K562 (cell line): ENCODE measurements around the gene MRO. TPM values are rescaled to one million over a fixed set of nuclear protein-coding genes. Genes with fewer than 3 reads are reported as not detected.

ENCODE experiments used
- ATAC-seq: fragments of 200-7000 bp; cut with Tn5 transposase; 3 replicates; pipeline ENCODE4 v1.9.1; 2020; ENCODE audit warnings: moderate library complexity
- BruUV-seq: library from RNA; stranded (reverse); fragments of 400-500 nt; replicated peaks from 2 replicates; lab custom pipeline; 2021; lab: Mats Ljungman, UMichigan
- CTCF ChIA-PET: fragments of 300-600 bp; formaldehyde crosslinking; extraction: SDS; loops from one replicate; lab custom pipeline; 2021; ENCODE audit warnings: low intra/inter-chr PET ratio; lab: Yijun Ruan, JAX
- POLR2A ChIA-PET: fragments of 300-600, 350-650 bp; sonication (Branson Sonifier 250); formaldehyde crosslinking; extraction: SDS; loops from one replicate; lab custom pipeline; 2021; ENCODE audit warnings: antibody characterized with exemption, inconsistent platforms; lab: Yijun Ruan, JAX
- DNase-seq, 4 experiments: peaks; one replicate each; pipeline versions ENCODE4 v3.0.0 to v3.0.0-alpha.2; 2011 to 2018; ENCODE audit warnings: low spot score in 3 of 4, mixed read lengths in 3 of 4; ENCODE audit errors: extremely low read depth in 1 of 4
- FAIRE-seq: peaks from 2 replicates; lab custom pipeline; 2011; peaks lifted over from hg19 to GRCh38; lab: Jason Lieb, UNC
- H2AFZ ChIP-seq: 2 replicates; pipeline ENCODE4 v1.6.0; 2011; ENCODE audit warnings: low read depth, low read length, control low read depth, inconsistent platforms
- H3K27ac ChIP-seq: fragments of 200-600 bp; 3 replicates; pipeline ENCODE4 v1.8.0; 2011; ENCODE audit warnings: low read depth, mild to moderate bottlenecking, control low read depth, inconsistent platforms, low read length, moderate library complexity, mixed read lengths; ENCODE audit errors: extremely low read depth
- H3K27me3 ChIP-seq, 2 experiments: fragments of 300-600 bp in 1 of 2; 2 replicates in 1 of 2; 3 replicates in 1 of 2; pipeline versions ENCODE4 v1.6.0 to v1.8.0; 2011; ENCODE audit warnings: inconsistent platforms in 2 of 2, low read length in 2 of 2, mild to moderate bottlenecking in 1 of 2, mixed read lengths in 1 of 2, moderate library complexity in 1 of 2; ENCODE audit not compliant: control insufficient read depth in 2 of 2, insufficient read depth in 2 of 2
- H3K36me3 ChIP-seq: fragments of 300-600 bp; 3 replicates; pipeline ENCODE4 v1.8.0; 2011; ENCODE audit warnings: mild to moderate bottlenecking, low read length, inconsistent platforms; ENCODE audit not compliant: control insufficient read depth, insufficient read depth
- H3K4me1 ChIP-seq, 2 experiments: fragments of 200-600 bp in 1 of 2; replicated peaks in 1 of 2; 2 replicates in 1 of 2; 3 replicates in 1 of 2; pipeline versions ENCODE4 v1.5.1 to v1.8.0; 2011; ENCODE audit warnings: inconsistent platforms in 2 of 2, low read length in 2 of 2, mild to moderate bottlenecking in 1 of 2, mixed read lengths in 1 of 2, moderate library complexity in 1 of 2; ENCODE audit not compliant: control insufficient read depth in 2 of 2, insufficient read depth in 2 of 2
- H3K4me2 ChIP-seq: 2 replicates; pipeline ENCODE4 v1.6.1; 2011; ENCODE audit warnings: low read length, control low read depth, inconsistent platforms, mixed read lengths; ENCODE audit not compliant: insufficient read depth
- H3K4me3 ChIP-seq: fragments of 200-600 bp; sonication (generic), shearing (Covaris generic); 2 replicates; pipeline ENCODE4 v1.5.1; 2016; ENCODE audit warnings: control low read depth, inconsistent platforms
- H3K79me2 ChIP-seq: fragments of 200-600 bp; 3 replicates; pipeline ENCODE4 v1.8.0; 2011; ENCODE audit warnings: low read length, inconsistent platforms; ENCODE audit not compliant: control insufficient read depth, insufficient read depth
- H3K9ac ChIP-seq, 2 experiments: 2 replicates each; pipeline versions ENCODE4 v1.6.0 to v1.6.1; 2011; ENCODE audit warnings: low read depth in 2 of 2, low read length in 2 of 2, control low read depth in 1 of 2, inconsistent platforms in 1 of 2, mild to moderate bottlenecking in 1 of 2, mixed read lengths in 1 of 2; ENCODE audit not compliant: insufficient read depth in 1 of 2
- H3K9me1 ChIP-seq: one replicate; pipeline ENCODE4 v1.6.0; 2011; ENCODE audit warnings: inconsistent platforms, mild to moderate bottlenecking, low read length, moderate library complexity; ENCODE audit not compliant: control insufficient read depth, insufficient read depth
- H3K9me3 ChIP-seq: replicated peaks from 2 replicates; pipeline ENCODE4 v1.5.1; 2011; ENCODE audit warnings: low read depth, low read length, inconsistent platforms; ENCODE audit not compliant: control insufficient read depth, insufficient read depth
- H4K20me1 ChIP-seq: replicated peaks from 2 replicates; pipeline ENCODE4 v1.6.1; 2011; ENCODE audit warnings: low read length, inconsistent platforms, mixed read lengths; ENCODE audit not compliant: control insufficient read depth, insufficient read depth
- BDP1 ChIP-seq: IDR thresholded peaks from 3 replicates; pipeline ENCODE4 v1.6.1; 2011; ENCODE audit not compliant: insufficient read length, insufficient read depth
- CCAR2 ChIP-seq: fragments of 200-400 bp; formaldehyde crosslinking; IDR thresholded peaks from 2 replicates; pipeline ENCODE4 v1.6.1; 2017; ENCODE audit warnings: mild to moderate bottlenecking, low read depth, low read length
- CEBPG ChIP-seq, 3 experiments: fragments of 200-800 bp in 1 of 3; sonication (Bioruptor generic) in 1 of 3; sonication (generic) in 1 of 3; formaldehyde crosslinking in 1 of 3; IDR thresholded peaks in 2 of 3; conservative IDR thresholded peaks in 1 of 3; 2 replicates each; pipeline versions ENCODE4 v1.6.1 to v1.8.0; 2016 to 2022; ENCODE audit warnings: missing compliant biosample characterization in 2 of 3, missing genetic modification characterization in 2 of 3, mild to moderate bottlenecking in 1 of 3, missing genetic modification reagents in 1 of 3
- DEAF1 ChIP-seq: fragments of 450-650 bp; formaldehyde crosslinking; IDR thresholded peaks from 2 replicates; pipeline ENCODE4 v1.4.0; 2020; ENCODE audit warnings: mild to moderate bottlenecking, moderate library complexity
- DMBX1 ChIP-seq: fragments of 250-450 bp; sonication (Bioruptor Pico); IDR thresholded peaks from 2 replicates; pipeline ENCODE4 v1.8.0; 2022; ENCODE audit warnings: inconsistent platforms, mild to moderate bottlenecking, moderate library complexity, borderline replicate concordance
- HDAC3 ChIP-seq: fragments of 450-650 bp; IDR thresholded peaks from 2 replicates; pipeline ENCODE4 v1.6.1; 2018; ENCODE audit warnings: borderline replicate concordance, mild to moderate bottlenecking, moderate library complexity; ENCODE audit not compliant: partially characterized antibody
- KLF1 ChIP-seq: fragments of 450-650 bp; IDR thresholded peaks from 2 replicates; pipeline ENCODE4 v1.6.1; 2016; ENCODE audit warnings: missing genetic modification characterization, missing compliant biosample characterization
- NR2F6 ChIP-seq: fragments of 450-650 bp; formaldehyde crosslinking; IDR thresholded peaks from 2 replicates; pipeline ENCODE4 v1.4.0; 2020; ENCODE audit warnings: mild to moderate bottlenecking
- NR4A1 ChIP-seq, 2 experiments: fragments of 250-450 bp in 1 of 2; fragments of 450-650 bp in 1 of 2; sonication (Bioruptor Pico) in 1 of 2; IDR thresholded peaks; 2 replicates each; pipeline versions ENCODE4 v1.4.0 to v1.6.1; 2016 to 2020; ENCODE audit warnings: mild to moderate bottlenecking in 2 of 2, missing compliant biosample characterization in 1 of 2, missing genetic modification characterization in 1 of 2, moderate library complexity in 1 of 2
- POLR2AphosphoS2 ChIP-seq: IDR thresholded peaks from 2 replicates; pipeline ENCODE4 v1.6.1; 2012; ENCODE audit warnings: low read length, improper control_type of control experiment
- PREB ChIP-seq: sonication (generic); formaldehyde crosslinking; IDR thresholded peaks from 2 replicates; pipeline ENCODE4 v1.8.1; 2023; ENCODE audit warnings: mild to moderate bottlenecking, missing genetic modification reagents
- SMARCA4 ChIP-seq: fragments of 450-650 bp; IDR thresholded peaks from 2 replicates; pipeline ENCODE4 v1.6.1; 2016
- SMC3 ChIP-seq: conservative IDR thresholded peaks from 2 replicates; pipeline ENCODE4 v1.6.1; 2011; ENCODE audit warnings: low read depth, low read length, improper control_type of control experiment; ENCODE audit not compliant: insufficient read depth
- SRSF9 ChIP-seq: fragments of 200-400 bp; formaldehyde crosslinking; IDR thresholded peaks from 2 replicates; pipeline ENCODE4 v1.6.1; 2017; ENCODE audit warnings: low read depth, low read length, borderline replicate concordance
- STAT5B ChIP-seq: fragments of 250-450 bp; sonication (Bioruptor Pico); IDR thresholded peaks from 2 replicates; pipeline ENCODE4 v1.8.0; 2021; ENCODE audit warnings: mild to moderate bottlenecking, inconsistent platforms
- ZNF217 ChIP-seq: sonication (generic); formaldehyde crosslinking; IDR thresholded peaks from 2 replicates; pipeline ENCODE4 v1.8.0; 2022; ENCODE audit warnings: mild to moderate bottlenecking, missing genetic modification reagents
- ZNF263 ChIP-seq: sonication (generic); formaldehyde crosslinking; IDR thresholded peaks from 2 replicates; pipeline ENCODE4 v1.8.0; 2022; ENCODE audit warnings: mild to moderate bottlenecking, missing genetic modification reagents, borderline replicate concordance
- WGBS: fragments of 100-300 bp; shearing (Covaris generic); methylation state at CpG from one replicate; pipeline ENCODE4 v1.1.6; 2016; ENCODE audit warnings: low coverage, mixed read lengths; ENCODE audit not compliant: insufficient coverage; ENCODE audit errors: missing lambda C conversion rate; 5-methylcytosine and 5-hydroxymethylcytosine counted together
- in situ Hi-C: fragments of 300-500 bp; cut with MboI; formaldehyde crosslinking; loops from 4 replicates; pipeline ENCODE4 v1.15.0; 2018; ENCODE audit warnings: inconsistent platforms, mixed read lengths
- intact Hi-C: fragments of 100-400 bp; cut with micrococcal nuclease; formaldehyde crosslinking; loops from 2 replicates; pipeline ENCODE4 v1.14.2; 2022
- polyA plus RNA-seq, 8 experiments: library from polyadenylated mRNA; depleted of rRNA in 4 of 8; stranded (reverse) in 5 of 8; unstranded in 3 of 8; fragments of >200 nt; fragmentation: Nextera tagmentation in 2 of 8; fragmentation: Illumina TruSeq in 1 of 8; extraction: Ambion mirVana in 2 of 8; extraction: Trizol in 1 of 8; gene quantifications; 2 replicates each; pipeline versions ENCODE4 v1.2.1 to v1.2.3, GENCODE V29; 2011 to 2014; ENCODE audit warnings: inconsistent platforms in 1 of 8, missing spikeins in 1 of 8
- total RNA-seq, 7 experiments: library from RNA; depleted of rRNA in 6 of 7; stranded (reverse); fragments of >200 nt in 6 of 7; fragmentation: Illumina TruSeq in 2 of 7; extraction: Trizol in 2 of 7; gene quantifications; 2 replicates each; pipeline versions ENCODE4 v1.2.1 to v1.2.3, GENCODE V29; 2011 to 2021; ENCODE audit warnings: low replicate concordance in 1 of 7
- TF ChIP-seq, protein P1 (sequence below): fragments of 250-450 bp; sonication (Bioruptor Pico); IDR thresholded peaks from 2 replicates; pipeline ENCODE4 v1.6.1; 2021; ENCODE audit warnings: mild to moderate bottlenecking
- TF ChIP-seq, protein P2 (sequence below): fragments of 450-650 bp; formaldehyde crosslinking; IDR thresholded peaks from 2 replicates; pipeline ENCODE4 v1.4.0; 2022; ENCODE audit warnings: missing genetic modification characterization

Gene MRO
- total and polyA plus RNA-seq, 9 of the 15 experiments (the other 6 are each of a cell fraction or from before 2014, with no cell fraction given) = 0.06 TPM; not detected in 8

DNA sequence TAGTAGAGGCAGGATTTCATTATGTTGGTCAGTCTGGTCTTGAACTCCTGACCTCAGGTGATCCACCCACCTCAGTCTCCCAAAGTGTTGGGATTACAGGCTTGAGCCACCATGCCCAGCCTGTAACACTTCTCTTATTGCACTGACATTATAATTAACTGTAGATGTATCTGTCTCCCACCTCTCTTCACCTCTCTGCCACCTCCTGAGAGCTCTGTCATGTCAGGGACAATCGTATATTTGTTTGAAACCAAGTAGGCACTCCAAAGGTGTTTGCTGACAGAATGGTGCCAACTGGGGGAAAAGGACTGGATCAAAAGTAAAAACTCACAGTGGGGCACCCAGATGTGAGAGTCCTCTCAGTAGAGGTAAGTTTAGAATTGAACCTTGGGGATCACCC lies 41.8 kb upstream of the MRO start:
- in situ Hi-C loops = no loop called here
- DNase-seq = no peak
- no peak for TF ChIP-seq KLF1 (tag)
- TF ChIP-seq ZNF217 (CRISPR knock-in tag) = no peak
- no peak for TF ChIP-seq BDP1
- no peak for TF ChIP-seq POLR2AphosphoS2
- no peak for TF ChIP-seq CCAR2
- TF ChIP-seq, protein P1, sequence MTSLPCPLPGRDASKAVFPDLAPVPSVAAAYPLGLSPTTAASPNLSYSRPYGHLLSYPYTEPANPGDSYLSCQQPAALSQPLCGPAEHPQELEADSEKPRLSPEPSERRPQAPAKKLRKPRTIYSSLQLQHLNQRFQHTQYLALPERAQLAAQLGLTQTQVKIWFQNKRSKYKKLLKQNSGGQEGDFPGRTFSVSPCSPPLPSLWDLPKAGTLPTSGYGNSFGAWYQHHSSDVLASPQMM (CRISPR knock-in tag) = no peak
- TF ChIP-seq SRSF9 = no peak
- TF ChIP-seq DEAF1 (CRISPR knock-in tag) = no peak
- TF ChIP-seq SMARCA4 = no peak
- TF ChIP-seq PREB (CRISPR knock-in tag) = no peak
- no peak for TF ChIP-seq DMBX1
- no peak for TF ChIP-seq NR4A1 (CRISPR knock-in tag; IDR thresholded peaks at IDR 0.05)
- TF ChIP-seq NR4A1 (tag; IDR thresholded peaks at IDR 0.05) = no peak
- TF ChIP-seq HDAC3 = no peak
- TF ChIP-seq NR2F6 (CRISPR knock-in tag) = no peak
- no peak for TF ChIP-seq ZNF263 (CRISPR knock-in tag)
- TF ChIP-seq, protein P2, sequence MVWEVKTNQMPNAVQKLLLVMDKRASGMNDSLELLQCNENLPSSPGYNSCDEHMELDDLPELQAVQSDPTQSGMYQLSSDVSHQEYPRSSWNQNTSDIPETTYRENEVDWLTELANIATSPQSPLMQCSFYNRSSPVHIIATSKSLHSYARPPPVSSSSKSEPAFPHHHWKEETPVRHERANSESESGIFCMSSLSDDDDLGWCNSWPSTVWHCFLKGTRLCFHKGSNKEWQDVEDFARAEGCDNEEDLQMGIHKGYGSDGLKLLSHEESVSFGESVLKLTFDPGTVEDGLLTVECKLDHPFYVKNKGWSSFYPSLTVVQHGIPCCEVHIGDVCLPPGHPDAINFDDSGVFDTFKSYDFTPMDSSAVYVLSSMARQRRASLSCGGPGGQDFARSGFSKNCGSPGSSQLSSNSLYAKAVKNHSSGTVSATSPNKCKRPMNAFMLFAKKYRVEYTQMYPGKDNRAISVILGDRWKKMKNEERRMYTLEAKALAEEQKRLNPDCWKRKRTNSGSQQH (CRISPR knock-in tag) = no peak
- TF ChIP-seq SMC3 = no peak
- TF ChIP-seq CEBPG (CRISPR knock-in tag; IDR thresholded peaks at IDR 0.05) = no peak
- no peak for TF ChIP-seq CEBPG (tag; conservative IDR thresholded peaks at IDR 0.05 in 1 of 2, IDR thresholded peaks at IDR 0.05 in 1 of 2)
- TF ChIP-seq STAT5B (CRISPR knock-in tag) = no peak

More for the DNA sequence above, 41.8 kb upstream of the MRO start:
- H3K4me2 ChIP-seq = no peak overlapping the region
- CTCF ChIA-PET = no interaction called here
- POLR2A ChIA-PET = no interaction called here
- no TSS peak for BruUV-seq
- intact Hi-C loops = loop anchor here (5.0 kb wide), 1 partner anchor 354 kb away; no protein-coding TSS in a partner anchor
- no peaks in the 10 kb centered on the region; a peak in 2 of 5 replicates for H3K27me3 ChIP-seq
- H3K27ac ChIP-seq = no peak overlapping the region
- H4K20me1 ChIP-seq = no peaks in the 10 kb centered on the region
- no peaks in the 10 kb centered on the region for H3K4me1 ChIP-seq
- no peaks in the 10 kb centered on the region for H3K36me3 ChIP-seq
- FAIRE-seq = no peak
- H3K4me3 ChIP-seq = no peak overlapping the region
- H3K79me2 ChIP-seq = no peaks in the 10 kb centered on the region
- H3K9ac ChIP-seq = no peak overlapping the region
- H3K9me1 ChIP-seq = no peaks in the 10 kb centered on the region
- no peak for ATAC-seq
- H2AFZ ChIP-seq = no peak overlapping the region
- H3K9me3 ChIP-seq = no peaks in the 10 kb centered on the region
- 0% methylated on average over 1 of the region's 1 CpG for WGBS
